HG03378 (cell line): Measurements from ENCODE around the gene PDE9A.

Experiments used
- ATAC-seq: cut with Tn5 transposase; IDR thresholded peaks from one replicate; pipeline ENCODE4 v1.9.1; 2021; ENCODE audit warnings: mild to moderate bottlenecking, moderate library complexity; ENCODE audit not compliant: unreplicated experiment

PDE9A gene

DNA sequence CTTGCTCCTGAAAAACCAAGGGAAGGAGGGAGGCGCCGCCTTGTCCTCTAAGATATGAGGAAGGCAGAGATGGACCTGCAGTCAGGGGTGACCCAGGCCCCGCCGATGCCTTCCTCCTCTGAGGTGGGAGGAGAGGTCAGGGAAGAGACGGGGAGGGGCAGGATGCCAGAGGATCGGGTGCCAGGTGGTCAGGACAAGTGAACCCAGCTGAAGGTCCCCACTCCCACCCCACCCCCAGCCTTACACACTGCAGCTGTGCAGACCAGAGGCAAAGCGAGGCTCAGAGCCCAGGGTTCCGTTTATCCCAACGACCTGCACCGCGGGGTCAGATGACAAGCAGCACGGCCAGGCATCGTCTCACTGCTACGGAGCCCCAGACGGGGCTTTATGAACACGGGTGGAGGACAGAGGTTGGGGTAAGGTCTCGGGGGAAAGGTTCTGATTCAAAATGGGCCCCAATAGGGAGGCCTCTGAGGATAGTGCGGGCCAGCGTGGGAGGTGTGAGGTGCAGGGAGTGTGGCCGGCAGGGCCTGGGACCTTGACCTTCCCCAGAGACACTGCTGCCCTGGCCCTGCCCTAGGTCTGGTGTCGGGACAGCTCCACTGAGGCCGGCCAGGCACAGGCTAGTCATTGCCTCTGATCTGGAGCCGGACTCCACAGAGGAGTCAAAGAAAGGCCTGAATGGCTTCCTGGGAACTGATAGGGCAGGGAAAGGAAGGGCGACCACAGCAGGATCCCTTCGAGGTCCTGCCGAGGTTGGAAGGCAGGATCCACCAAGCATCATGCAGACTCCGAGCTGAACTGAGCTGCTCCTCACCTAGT, 113.5 kb downstream of the PDE9A start:
- no peak for ATAC-seq

DNA sequence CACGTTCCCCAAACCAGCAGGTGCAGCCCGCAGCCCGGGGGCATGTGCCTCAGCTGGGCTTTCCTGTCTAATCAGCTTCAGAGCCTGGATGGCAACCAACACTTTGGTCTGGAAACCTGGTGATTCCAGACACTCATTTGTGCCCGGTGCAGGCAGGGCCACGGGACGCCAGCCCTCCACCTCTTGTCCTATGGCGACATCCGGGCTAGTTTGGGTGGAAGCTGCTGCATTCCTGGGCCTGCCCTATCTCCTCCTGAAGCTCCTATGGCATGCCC, 114.1 kb downstream of the PDE9A start:
- no peak for ATAC-seq

- ATAC-seq, result no peak
Measured at GRCh38 chr21:42768324-42769121, 115.1 kb downstream of the PDE9A start.

GRCh38 chr21:42769183-42769819, 115.9 kb downstream of the PDE9A start:
- ATAC-seq, result no peak

GRCh38 chr21:42769820-42770716, 116.6 kb downstream of the PDE9A start:
- ATAC-seq, result no peak

GRCh38 chr21:42770717-42771502, 117.5 kb downstream of the PDE9A start:
- no peak for ATAC-seq

DNA sequence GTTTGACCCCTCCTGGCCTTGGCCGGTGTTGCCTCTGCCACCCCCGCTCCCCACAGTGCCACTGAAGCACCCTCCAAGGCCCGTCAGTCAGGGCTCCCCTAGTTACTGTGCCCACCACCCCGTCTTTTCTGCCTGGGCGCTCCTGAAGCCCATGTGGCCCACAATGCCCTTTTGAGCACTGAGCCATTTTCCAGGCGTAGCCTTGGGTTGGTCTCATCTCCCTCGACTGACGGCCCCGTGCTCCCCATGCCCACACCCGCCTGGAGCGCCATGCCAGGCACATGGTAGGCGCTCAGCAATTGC, 118.0 kb downstream of the PDE9A start:
- ATAC-seq, result no peak

DNA sequence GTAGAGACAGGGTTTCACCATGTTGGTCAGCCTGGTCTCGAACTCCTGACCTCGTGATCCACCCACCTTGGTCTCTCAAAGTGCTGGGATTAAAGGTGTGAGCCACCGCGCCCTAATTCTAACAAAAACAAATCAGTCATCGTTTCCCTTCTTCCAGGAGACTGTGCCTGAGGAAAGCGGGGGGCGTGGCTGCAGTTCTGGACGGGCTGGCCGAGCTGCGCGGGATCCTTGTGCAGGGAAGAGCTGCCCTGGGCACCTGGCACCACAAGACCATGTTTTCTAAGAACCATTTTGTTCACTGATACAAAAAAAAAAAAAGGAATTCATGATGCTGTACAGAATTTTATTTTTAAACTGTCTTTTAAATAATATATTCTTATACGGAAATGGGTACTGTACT, 121.7 kb downstream of the PDE9A start:
- ATAC-seq, result no peak

- ATAC-seq, result no peak
Measured at GRCh38 chr21:42775891-42776290, 122.5 kb downstream of the PDE9A start.

- ATAC-seq, result no peak
Measured at GRCh38 chr21:42777064-42777756, 123.8 kb downstream of the PDE9A start.

DNA sequence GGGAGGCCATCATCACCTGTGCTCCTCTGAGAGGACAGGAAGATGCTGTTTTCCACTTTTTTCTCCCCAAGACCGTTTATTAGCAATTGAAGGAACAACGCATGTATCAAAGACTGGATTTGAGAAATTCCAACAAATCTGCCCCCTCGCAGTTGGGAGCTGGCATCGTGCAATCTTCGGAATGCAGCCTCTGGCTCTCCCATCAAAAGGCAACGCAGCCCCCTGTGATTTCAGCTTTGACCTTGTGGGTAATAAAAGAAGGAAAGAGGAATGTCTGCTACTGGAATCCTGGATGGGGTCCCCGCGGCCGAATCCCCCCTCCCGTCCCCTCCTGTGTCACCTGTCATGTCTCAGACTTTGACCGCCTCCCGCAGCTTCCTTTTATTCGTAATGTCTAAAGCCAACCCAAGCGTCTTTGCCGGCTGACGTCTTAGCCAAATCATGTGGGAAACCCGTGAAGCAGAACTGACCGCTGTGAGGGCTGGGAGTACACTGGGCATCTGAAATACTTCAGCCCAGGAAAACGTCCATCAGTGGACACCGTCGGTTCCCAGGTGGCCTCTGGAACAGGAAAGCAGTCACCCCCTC, 124.4 kb downstream of the PDE9A start:
- no peak for ATAC-seq

GRCh38 chr21:42779431-42779861, 126.0 kb downstream of the PDE9A start:
- no peak for ATAC-seq

GRCh38 chr21:42780617-42781016, 127.2 kb downstream of the PDE9A start:
- no peak for ATAC-seq

GRCh38 chr21:42781150-42781970, 127.9 kb downstream of the PDE9A start:
- ATAC-seq, result no peak

GRCh38 chr21:42781971-42782722, 128.7 kb downstream of the PDE9A start:
- ATAC-seq, result no peak

- ATAC-seq, result no peak
Measured at GRCh38 chr21:42782723-42783242, 129.4 kb downstream of the PDE9A start.

DNA sequence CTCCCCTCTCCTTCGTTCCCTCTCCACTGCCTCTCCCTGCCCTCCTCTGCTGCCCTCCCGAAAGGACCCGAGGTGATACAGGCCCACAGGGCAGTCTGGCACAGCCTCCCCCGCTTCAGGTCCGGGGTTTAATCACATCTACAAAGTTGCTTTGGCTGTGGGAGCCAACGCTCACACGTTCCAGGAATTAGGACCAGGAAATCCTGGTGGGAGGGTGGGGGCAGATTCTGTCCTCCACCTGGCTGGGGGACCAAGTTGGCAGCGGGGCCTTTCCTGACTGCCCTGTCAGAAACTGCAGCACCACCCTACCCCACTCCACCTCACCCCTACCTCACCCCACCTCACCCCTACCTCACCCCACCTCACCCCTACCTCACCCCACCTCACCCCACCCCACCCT, 130.9 kb downstream of the PDE9A start:
- no peak for ATAC-seq
